Lung (tissue), 16 donors: ENCODE measurements around the gene SIGLEC6. TPM values are rescaled to one million over a fixed set of nuclear protein-coding genes. Genes with fewer than 3 reads are reported as not detected.
A peak's percentile ranks its signal among the peaks of the same experiment; 100 is the strongest.

ENCODE experiments used
- ATAC-seq: fragments of 200-7000 bp; cut with Tn5 transposase; one replicate; pipeline ENCODE4 v1.9.1; 2020; ENCODE audit warnings: moderate number of reproducible peaks; ENCODE audit not compliant: insufficient read depth, low FRiP score
- DNase-seq, 3 donors: peaks; one replicate each; pipeline ENCODE4 v3.0.0-alpha.2; 2013 to 2017
- H3K27ac ChIP-seq, 2 donors: one replicate each; pipeline ENCODE4 v1.5.1; 2013; ENCODE audit warnings: mild to moderate bottlenecking in 2 of 2, moderate library complexity in 2 of 2, control low read depth in 1 of 2, inconsistent platforms in 1 of 2, low read depth in 1 of 2, low read length in 1 of 2
- H3K27me3 ChIP-seq, 3 donors: one replicate each; pipeline ENCODE4 v1.5.1; 2013; ENCODE audit warnings: low read length in 2 of 3; ENCODE audit not compliant: control insufficient read depth in 3 of 3, insufficient read depth in 3 of 3
- H3K36me3 ChIP-seq, 4 donors: one replicate each; pipeline ENCODE4 v1.5.1; 2013; ENCODE audit warnings: low read length in 4 of 4, mild to moderate bottlenecking in 1 of 4, moderate library complexity in 1 of 4; ENCODE audit not compliant: control insufficient read depth in 4 of 4, insufficient read depth in 4 of 4
- H3K4me1 ChIP-seq, 5 donors: one replicate each; pipeline ENCODE4 v1.5.1; 2013; ENCODE audit warnings: low read length in 5 of 5, mild to moderate bottlenecking in 2 of 5, moderate library complexity in 1 of 5; ENCODE audit not compliant: control insufficient read depth in 5 of 5, insufficient read depth in 5 of 5
- H3K4me3 ChIP-seq: one replicate; pipeline ENCODE4 v1.5.1; 2013; ENCODE audit warnings: mild to moderate bottlenecking, control low read depth, moderate library complexity
- H3K9ac ChIP-seq, 2 donors: one replicate each; pipeline ENCODE4 v1.5.1; 2013; ENCODE audit warnings: low read length in 2 of 2, control low read depth in 1 of 2; ENCODE audit not compliant: insufficient read depth in 1 of 2
- H3K9me3 ChIP-seq, 4 donors: one replicate each; pipeline ENCODE4 v1.5.1; 2013; ENCODE audit warnings: low read length in 3 of 4, mild to moderate bottlenecking in 1 of 4, moderate library complexity in 1 of 4; ENCODE audit not compliant: control insufficient read depth in 4 of 4, insufficient read depth in 3 of 4
- WGBS, 2 donors: extraction: QIAGEN DNeasy Blood & Tissue Kit; methylation state at CpG; one replicate each; pipeline ENCODE4 v1.1.7; 2013; 5-methylcytosine and 5-hydroxymethylcytosine counted together
- long read RNA-seq, 5 donors: transcript quantifications; one replicate each; lab custom pipeline, GENCODE V29; 2026
- polyA plus RNA-seq, 2 donors: library from polyadenylated mRNA; stranded (reverse); fragments of 200-250 nt; gene quantifications; one replicate each; pipeline ENCODE4 v1.2.1, GENCODE V29; 2013
- total RNA-seq, 2 donors: library from RNA; depleted of rRNA in 1 of 2; stranded (reverse); fragments of >200 nt in 1 of 2; gene quantifications; one replicate each; pipeline ENCODE4 v1.2.1, GENCODE V29; 2014 to 2021
- TF ChIP-seq, protein P1 (sequence below): IDR thresholded peaks from 2 replicates; pipeline ENCODE4 v1.5.1; 2012; ENCODE audit warnings: mild to moderate bottlenecking; ENCODE audit errors: control extremely low read depth, extremely low read depth
- donor health status: control.
- donor health status: control.
- donor health status: Bipolar disorder and iron deficiency.
- donor health status: healthy.
- donor health status: DM: yes; HTN: yes; CAD: no.

SIGLEC6 gene
- 1 to 10 TPM in 1 of 2 donors, under 1 TPM in 1; 0.23 to 5.3 TPM for total RNA-seq
- polyA plus RNA-seq, result under 1 TPM; 0.37 to 0.53 TPM
- long read RNA-seq, donor 1, result 0 reads
- long read RNA-seq, donor 2, result 0 reads
- long read RNA-seq, donor 3, result 0 reads
- long read RNA-seq, donor 4, result 0 reads
- long read RNA-seq, donor 5, result 0 reads

DNA sequence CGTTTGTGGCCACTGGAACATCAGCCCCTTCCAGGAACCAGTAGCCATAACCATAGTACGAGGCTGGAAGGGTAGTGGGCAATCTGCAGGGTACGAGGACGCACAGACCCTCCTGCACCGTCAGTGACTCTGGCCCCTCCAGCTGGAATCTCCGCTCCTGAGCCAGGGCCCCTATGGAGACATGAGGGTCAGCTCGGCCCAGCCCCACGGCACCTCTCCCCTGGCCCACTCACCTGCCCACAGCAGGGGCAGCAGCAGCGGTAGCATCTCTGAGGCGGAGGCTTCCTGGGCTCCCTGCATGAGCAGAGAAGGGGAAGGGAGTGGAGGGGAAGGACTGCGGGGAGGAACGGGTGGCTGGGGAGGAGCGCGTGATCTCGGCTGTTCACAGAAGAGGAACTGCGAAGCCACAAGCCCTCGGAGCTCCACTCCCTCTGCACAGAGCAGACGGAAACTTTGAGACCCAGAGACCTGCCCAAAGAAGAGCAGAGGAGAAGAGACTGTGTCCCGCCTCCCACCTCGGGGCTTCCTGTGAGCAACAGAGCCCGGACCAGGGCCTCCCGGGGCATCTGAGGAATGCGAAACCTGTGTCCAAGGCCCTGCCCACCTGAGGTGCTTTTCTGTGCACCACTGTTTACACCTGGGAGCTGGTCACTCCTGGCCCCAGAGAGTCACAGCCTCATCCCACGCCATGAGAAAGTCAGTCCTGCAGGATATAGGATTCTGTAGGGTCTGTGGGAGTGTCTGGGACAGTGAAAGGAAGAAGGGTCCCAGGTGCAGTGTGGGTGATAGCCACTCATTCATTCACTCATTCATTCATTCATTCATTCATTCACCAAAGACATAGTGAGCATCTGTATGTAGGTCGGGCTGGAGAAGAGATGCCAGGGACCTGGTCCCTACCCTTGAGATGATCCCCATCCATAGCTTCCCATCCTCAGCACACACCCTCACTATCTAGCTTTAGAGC lies at the start of gene SIGLEC6:
Gene SIGLEC6 (minus strand): TSS at position 322 of the 967 bp plus-strand sequence. CDS start 22 bp downstream, at position 300.
- Histone ChIP-seq H3K9ac (no peak within 1 kb of the TSS), H3K36me3 (no peaks in the 10 kb centered on the region), H3K9me3 (no peaks in the 10 kb centered on the region), H3K4me3 (no peak within 1 kb of the TSS), H3K27ac (no peak within 1 kb of the TSS), H3K4me1 (no peaks in the 10 kb centered on the region), H3K27me3 (peaks cover 0 to 19% (median 4%) of the 10 kb centered on the region in 3 donors)
- DNase-seq (peak; percentile 9 to 18 (median 18)), ATAC-seq (peak; percentile 79)
- TF ChIP-seq, protein P1, sequence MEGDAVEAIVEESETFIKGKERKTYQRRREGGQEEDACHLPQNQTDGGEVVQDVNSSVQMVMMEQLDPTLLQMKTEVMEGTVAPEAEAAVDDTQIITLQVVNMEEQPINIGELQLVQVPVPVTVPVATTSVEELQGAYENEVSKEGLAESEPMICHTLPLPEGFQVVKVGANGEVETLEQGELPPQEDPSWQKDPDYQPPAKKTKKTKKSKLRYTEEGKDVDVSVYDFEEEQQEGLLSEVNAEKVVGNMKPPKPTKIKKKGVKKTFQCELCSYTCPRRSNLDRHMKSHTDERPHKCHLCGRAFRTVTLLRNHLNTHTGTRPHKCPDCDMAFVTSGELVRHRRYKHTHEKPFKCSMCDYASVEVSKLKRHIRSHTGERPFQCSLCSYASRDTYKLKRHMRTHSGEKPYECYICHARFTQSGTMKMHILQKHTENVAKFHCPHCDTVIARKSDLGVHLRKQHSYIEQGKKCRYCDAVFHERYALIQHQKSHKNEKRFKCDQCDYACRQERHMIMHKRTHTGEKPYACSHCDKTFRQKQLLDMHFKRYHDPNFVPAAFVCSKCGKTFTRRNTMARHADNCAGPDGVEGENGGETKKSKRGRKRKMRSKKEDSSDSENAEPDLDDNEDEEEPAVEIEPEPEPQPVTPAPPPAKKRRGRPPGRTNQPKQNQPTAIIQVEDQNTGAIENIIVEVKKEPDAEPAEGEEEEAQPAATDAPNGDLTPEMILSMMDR, result no peak
- 22 to 31% methylated on average over 25 of the region's 25 CpGs for WGBS, 2 donors

DNA sequence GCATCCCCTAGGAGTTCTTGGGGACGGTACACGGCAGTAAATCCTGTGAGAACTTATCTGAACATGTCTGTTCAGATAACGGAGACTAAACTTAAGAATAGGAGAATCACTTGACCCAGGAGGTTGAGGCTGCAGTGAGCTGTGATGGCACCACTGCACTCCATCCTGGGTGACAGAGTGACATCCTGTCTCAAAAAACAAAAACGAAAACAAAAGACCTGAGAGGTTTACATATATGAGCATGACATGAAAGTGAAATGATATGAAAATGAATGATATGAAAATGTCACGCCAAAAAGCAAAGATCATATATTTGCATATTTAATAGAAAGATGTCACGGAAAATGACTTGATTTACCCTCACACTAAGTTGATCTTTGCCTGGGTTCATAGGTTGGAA lies 45.4 kb upstream of the SIGLEC6 start:
- ATAC-seq, result no peak

DNA sequence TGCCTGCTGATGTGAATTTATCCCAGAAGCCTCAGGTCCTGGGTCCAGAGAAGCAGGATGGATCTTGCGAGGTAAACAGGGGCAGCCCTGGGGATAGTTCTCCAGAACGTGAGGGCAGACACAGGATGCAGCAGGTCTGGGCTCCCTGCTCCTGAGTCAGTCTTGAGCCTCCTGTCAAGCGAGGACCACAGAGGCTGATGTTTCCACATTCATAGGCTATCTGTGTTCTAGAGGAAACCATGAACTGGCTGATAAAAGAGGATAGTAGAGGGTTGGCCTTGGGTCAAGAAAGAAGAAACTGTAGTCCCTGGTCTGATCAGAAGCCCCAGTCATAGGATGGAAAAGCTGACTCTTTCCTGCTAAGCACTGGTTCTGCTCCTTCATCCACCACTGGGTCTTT lies 41.9 kb upstream of the SIGLEC6 start:
- no peak overlapping the region for H3K9ac ChIP-seq
- H3K4me3 ChIP-seq, result no peak overlapping the region
- 92 to 95% methylated on average over 3 of the region's 3 CpGs for WGBS, 2 donors
- H3K36me3 ChIP-seq, result peaks cover 0 to 21% (median 11%) of the 10 kb centered on the region in 4 donors
- no peaks in the 10 kb centered on the region for H3K9me3 ChIP-seq
- DNase-seq, result no peak
- TF ChIP-seq, protein P1, result no peak
- peaks cover 0 to under 1% (median 0%) of the 10 kb centered on the region in 3 donors for H3K27me3 ChIP-seq
- H3K4me1 ChIP-seq, result peaks cover 6 to 13% (median 11%) of the 10 kb centered on the region in 5 donors
- ATAC-seq, result no peak
- no peak overlapping the region for H3K27ac ChIP-seq

More for the DNA sequence above, 45.4 kb upstream of the SIGLEC6 start:
- no peak overlapping the region for H3K4me3 ChIP-seq
- H3K36me3 ChIP-seq, result peaks cover 16 to 39% (median 23%) of the 10 kb centered on the region in 4 donors
- H3K9me3 ChIP-seq, result no peaks in the 10 kb centered on the region
- H3K27ac ChIP-seq, result no peak overlapping the region
- H3K4me1 ChIP-seq, result peaks cover 5 to 9% (median 7%) of the 10 kb centered on the region in 5 donors
- 93 to 95% methylated on average over 6 of the region's 6 CpGs for WGBS, 2 donors
- H3K27me3 ChIP-seq, result no peaks in the 10 kb centered on the region
- TF ChIP-seq, protein P1, result no peak
- DNase-seq, result no peak
- H3K9ac ChIP-seq, result no peak overlapping the region
